H1 (cell line): ENCODE measurements around the gene APP. TPM values are rescaled to one million over a fixed set of nuclear protein-coding genes. Genes with fewer than 3 reads are reported as not detected.

ENCODE experiments used
- CHD2 ChIP-seq: IDR thresholded peaks from 2 replicates; pipeline ENCODE4 v1.6.1; 2012; ENCODE audit warnings: low read length, improper control_type of control experiment
- CHD7 ChIP-seq: fragments of 300-600 bp; sonication (generic); IDR thresholded peaks from 2 replicates; pipeline ENCODE4 v1.7.1; 2012; ENCODE audit warnings: low read length, moderate library complexity, mild to moderate bottlenecking, inconsistent platforms; ENCODE audit not compliant: insufficient replicate concordance
- POU5F1 ChIP-seq: IDR thresholded peaks from 2 replicates; pipeline ENCODE4 v1.6.1; 2011; ENCODE audit warnings: low read depth, mild to moderate bottlenecking, low read length, moderate library complexity
- SAP30 ChIP-seq: fragments of 300-600 bp; sonication (generic); IDR thresholded peaks from 2 replicates; pipeline ENCODE4 v1.7.1; 2012; ENCODE audit warnings: low read length, moderate library complexity, mild to moderate bottlenecking, inconsistent platforms; ENCODE audit not compliant: insufficient read depth, insufficient replicate concordance
- SP2 ChIP-seq: IDR thresholded peaks from 2 replicates; pipeline ENCODE4 v1.6.1; 2012; ENCODE audit warnings: mild to moderate bottlenecking, low read length, inconsistent platforms
- ZNF274 ChIP-seq: IDR thresholded peaks from 2 replicates; pipeline ENCODE4 v1.7.0; 2012; ENCODE audit warnings: low read length, borderline replicate concordance; ENCODE audit errors: extremely low read depth
- polyA plus RNA-seq, 7 experiments: library from polyadenylated mRNA; depleted of rRNA in 3 of 7; stranded (reverse) in 5 of 7; unstranded in 2 of 7; fragments of >200 nt in 5 of 7; fragments of 200-250 nt in 2 of 7; gene quantifications; 1 replicate in 5 of 7; 2 replicates in 1 of 7; 4 replicates in 1 of 7; pipeline versions ENCODE4 v1.2.1 to v1.2.3, GENCODE V29; 2011 to 2013; ENCODE audit warnings: missing spikeins in 2 of 7, mixed read lengths in 2 of 7
- total RNA-seq: library from RNA; stranded (reverse); fragmentation: NEBNext Ultra II Directional; extraction: Animal tissue kit (Norgen Biotek cat#: 25700); gene quantifications from 2 replicates; pipeline ENCODE4 v1.2.1, GENCODE V29; 2021

APP gene
- total and polyA plus RNA-seq, 2 of the 8 experiments (the other 6 are each of a cell fraction or from before 2014, with no cell fraction given) = 375 to 551 TPM

- TF ChIP-seq POU5F1 = no peak
- no peak for TF ChIP-seq SP2
- no peak for TF ChIP-seq ZNF274
- no peak for TF ChIP-seq SAP30
- TF ChIP-seq CHD7 = no peak
- TF ChIP-seq CHD2 = no peak
Measured at GRCh38 chr21:25831300-25831960, 339.1 kb downstream of the APP start (continued).
